ENCODE results near the gene PDK1. TPM values are rescaled to one million over a fixed set of nuclear protein-coding genes. Genes with fewer than 3 reads are reported as not detected.

Gene PDK1
- total RNA-seq, 1 donor from 2014 or later, result 51.2 TPM

DNA sequence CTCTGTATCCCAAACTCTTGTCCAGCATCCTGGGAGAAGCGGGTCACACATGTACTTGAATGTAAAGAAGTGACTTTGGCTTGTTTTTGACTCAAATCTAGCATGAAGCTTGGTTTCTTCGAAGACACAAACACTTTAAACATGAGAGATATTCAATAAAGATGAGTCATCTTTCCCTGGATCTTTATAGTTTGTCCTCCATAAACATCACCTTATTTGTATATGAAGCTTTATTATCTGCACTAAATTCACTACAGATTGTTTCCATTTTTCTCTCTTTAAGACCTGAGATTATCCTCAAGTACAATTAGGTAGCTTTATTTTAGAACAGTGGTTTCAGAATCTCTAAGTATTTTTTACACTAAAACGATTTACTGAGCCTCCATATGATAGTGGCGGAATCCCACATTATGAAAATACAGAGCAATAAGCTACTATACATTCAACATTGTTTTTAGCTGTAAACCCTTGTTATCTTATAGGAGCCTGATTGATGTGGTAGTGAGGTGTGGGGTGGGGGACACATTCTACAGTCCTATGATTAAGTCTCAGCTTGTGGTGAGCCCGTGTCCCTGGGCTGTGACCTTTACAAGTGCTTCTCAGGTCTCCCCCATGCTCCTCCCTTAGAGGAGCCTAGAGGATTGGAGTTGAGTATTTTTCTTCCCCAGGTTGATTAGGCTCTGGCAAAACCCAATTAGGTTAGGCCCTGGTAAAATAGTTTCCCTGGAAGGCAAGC, 100.1 kb downstream of the PDK1 start:
- intact Hi-C loops (cut with micrococcal nuclease), result no loop called here
- Histone ChIP-seq H3K4me3 (no peak overlapping the region), H3K27ac (replicated peaks) (no peak overlapping the region)

More for the DNA sequence above, 100.1 kb downstream of the PDK1 start:
- Histone ChIP-seq H3K27me3 (ENCODE audit: low read depth) (no peaks in the 10 kb centered on the region), H3K9me3 (replicated peaks) (peaks cover 50% of the 10 kb centered on the region), H3K4me1 (no peaks in the 10 kb centered on the region), H3K36me3 (no peaks in the 10 kb centered on the region)
- no peak for TF ChIP-seq CTCF (IDR thresholded peaks at IDR 0.05; ENCODE audit: borderline replicate concordance)
- no peak for DNase-seq

Other genes starting within 250 kb of the PDK1 start
- 42.0 TPM for gene ITGA6, start 128.5 kb upstream of the PDK1 start, total RNA-seq
- gene RAPGEF4, start 179.8 kb downstream of the PDK1 start, total RNA-seq, result 3.7 TPM